ENCODE measurements around the gene CCDC12.

Gene CCDC12

DNA sequence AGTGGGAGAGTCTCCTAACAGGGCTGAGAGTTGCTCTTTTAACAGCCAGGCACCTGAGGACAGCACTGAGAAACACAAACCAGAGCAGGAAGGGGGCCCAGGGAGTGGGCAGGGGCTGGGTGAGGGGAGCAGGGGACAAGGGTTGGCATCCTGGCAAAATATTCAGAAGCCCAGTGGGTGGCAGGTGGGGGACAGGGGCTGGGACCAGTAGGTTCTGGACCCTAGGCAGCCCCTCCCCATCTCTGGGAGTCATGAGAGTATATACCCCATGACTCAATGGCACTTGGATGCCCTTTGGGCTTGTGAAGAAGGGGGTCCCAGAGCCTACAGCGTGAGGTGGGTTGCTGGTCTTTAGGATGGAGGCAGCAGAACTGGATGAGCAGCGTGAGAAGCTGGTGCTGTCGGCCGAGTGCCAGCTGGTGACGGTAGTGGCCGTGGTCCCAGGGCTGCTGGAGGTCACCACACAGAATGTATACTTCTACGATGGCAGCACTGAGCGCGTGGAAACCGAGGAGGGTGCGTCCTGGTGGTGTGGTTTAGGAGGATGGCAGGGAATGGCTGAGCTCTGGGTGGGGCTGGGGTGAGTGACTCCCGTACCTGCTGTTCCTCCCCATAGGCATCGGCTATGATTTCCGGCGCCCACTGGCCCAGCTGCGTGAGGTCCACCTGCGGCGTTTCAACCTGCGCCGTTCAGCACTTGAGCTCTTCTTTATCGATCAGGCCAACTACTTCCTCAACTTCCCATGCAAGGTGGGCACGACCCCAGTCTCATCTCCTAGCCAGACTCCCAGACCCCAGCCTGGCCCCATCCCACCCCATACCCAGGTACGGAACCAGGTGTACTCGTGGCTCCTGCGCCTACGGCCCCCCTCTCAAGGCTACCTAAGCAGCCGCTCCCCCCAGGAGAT lies 27.2 kb upstream of the CCDC12 start:
- no peak overlapping the region for H3K4me3 ChIP-seq (ENCODE audit: low read depth, low read length)
- TF ChIP-seq, protein P1, sequence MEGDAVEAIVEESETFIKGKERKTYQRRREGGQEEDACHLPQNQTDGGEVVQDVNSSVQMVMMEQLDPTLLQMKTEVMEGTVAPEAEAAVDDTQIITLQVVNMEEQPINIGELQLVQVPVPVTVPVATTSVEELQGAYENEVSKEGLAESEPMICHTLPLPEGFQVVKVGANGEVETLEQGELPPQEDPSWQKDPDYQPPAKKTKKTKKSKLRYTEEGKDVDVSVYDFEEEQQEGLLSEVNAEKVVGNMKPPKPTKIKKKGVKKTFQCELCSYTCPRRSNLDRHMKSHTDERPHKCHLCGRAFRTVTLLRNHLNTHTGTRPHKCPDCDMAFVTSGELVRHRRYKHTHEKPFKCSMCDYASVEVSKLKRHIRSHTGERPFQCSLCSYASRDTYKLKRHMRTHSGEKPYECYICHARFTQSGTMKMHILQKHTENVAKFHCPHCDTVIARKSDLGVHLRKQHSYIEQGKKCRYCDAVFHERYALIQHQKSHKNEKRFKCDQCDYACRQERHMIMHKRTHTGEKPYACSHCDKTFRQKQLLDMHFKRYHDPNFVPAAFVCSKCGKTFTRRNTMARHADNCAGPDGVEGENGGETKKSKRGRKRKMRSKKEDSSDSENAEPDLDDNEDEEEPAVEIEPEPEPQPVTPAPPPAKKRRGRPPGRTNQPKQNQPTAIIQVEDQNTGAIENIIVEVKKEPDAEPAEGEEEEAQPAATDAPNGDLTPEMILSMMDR (IDR thresholded peaks at IDR 0.05; ENCODE audit: borderline replicate concordance, insufficient read depth, low read depth, low read length): no peak

DNA sequence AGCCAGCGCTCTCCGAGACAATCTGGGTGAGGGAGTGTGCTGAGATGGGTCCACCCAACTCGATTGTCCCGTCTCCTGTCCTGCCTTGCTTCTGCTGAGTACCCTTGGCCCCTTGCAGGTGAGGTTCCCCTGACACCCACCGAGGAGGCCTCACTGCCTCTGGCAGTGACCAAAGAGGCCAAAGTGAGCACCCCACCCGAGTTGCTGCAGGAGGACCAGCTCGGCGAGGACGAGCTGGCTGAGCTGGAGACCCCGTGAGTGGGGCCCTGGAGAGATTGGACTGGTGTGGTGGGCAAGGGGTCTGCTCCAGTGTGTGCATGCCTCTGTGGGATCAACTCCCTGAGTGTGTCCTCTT lies 26.5 kb upstream of the CCDC12 start:
- no peak overlapping the region for H3K4me3 ChIP-seq (ENCODE audit: low read depth, low read length)
- TF ChIP-seq, protein P1 (IDR thresholded peaks at IDR 0.05; ENCODE audit: borderline replicate concordance, insufficient read depth, low read depth, low read length): no peak

DNA sequence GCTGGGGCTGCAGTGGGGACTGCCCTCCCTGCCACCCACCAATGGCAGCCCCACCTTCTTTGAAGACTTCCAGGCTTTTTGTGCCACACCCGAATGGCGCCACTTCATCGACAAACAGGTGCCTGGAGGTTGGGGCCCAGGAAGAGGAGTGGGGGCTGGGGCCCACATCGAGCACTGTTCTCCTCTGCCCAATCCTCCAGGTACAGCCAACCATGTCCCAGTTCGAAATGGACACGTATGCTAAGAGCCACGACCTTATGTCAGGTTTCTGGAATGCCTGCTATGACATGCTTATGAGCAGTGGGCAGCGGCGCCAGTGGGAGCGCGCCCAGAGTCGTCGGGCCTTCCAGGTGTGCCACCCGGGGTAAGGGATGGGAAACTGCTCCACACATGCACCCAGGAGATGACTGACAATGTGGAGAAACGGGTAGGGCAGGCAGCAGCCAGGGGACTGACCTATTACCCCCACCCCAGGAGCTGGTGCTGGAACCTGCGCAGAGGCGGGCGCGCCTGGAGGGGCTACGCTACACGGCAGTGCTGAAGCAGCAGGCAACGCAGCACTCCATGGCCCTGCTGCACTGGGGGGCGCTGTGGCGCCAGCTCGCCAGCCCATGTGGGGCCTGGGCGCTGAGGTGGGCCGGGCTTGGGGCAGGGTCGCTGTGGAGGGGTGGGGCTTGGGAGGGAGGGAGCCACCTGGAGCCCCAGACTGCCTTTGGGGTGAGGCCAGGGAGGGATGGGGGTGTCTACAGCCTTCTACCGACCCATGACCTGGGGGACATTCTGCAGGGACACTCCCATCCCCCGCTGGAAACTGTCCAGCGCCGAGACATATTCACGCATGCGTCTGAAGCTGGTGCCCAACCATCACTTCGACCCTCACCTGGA lies 25.9 kb upstream of the CCDC12 start:
- H3K4me3 ChIP-seq (ENCODE audit: low read depth, low read length): no peak overlapping the region
- TF ChIP-seq, protein P1 (IDR thresholded peaks at IDR 0.05; ENCODE audit: borderline replicate concordance, insufficient read depth, low read depth, low read length): no peak

DNA sequence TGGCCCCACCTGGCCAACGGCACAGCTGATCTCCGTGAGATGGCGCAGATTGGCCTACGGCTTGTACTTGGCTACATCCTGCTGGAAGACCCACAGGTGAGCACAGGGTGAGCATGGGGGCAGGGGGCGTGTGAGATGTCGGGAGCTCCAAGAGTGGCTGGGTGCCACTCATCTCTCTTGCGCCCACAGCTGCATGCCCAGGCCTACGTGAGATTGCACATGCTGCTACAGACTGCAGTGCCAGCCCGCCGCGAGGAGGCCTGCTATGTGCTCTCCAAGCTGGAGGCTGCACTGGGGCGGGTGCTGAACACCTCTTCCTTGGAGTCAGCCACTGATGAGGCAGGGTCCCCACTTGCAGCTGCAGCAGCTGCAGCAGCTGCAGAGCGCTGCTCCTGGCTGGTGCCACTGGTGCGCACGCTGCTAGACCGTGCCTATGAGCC lies 25.2 kb upstream of the CCDC12 start:
- TF ChIP-seq, protein P1 (IDR thresholded peaks at IDR 0.05; ENCODE audit: borderline replicate concordance, insufficient read depth, low read depth, low read length): no peak
- H3K4me3 ChIP-seq (ENCODE audit: low read depth, low read length): no peak overlapping the region

DNA sequence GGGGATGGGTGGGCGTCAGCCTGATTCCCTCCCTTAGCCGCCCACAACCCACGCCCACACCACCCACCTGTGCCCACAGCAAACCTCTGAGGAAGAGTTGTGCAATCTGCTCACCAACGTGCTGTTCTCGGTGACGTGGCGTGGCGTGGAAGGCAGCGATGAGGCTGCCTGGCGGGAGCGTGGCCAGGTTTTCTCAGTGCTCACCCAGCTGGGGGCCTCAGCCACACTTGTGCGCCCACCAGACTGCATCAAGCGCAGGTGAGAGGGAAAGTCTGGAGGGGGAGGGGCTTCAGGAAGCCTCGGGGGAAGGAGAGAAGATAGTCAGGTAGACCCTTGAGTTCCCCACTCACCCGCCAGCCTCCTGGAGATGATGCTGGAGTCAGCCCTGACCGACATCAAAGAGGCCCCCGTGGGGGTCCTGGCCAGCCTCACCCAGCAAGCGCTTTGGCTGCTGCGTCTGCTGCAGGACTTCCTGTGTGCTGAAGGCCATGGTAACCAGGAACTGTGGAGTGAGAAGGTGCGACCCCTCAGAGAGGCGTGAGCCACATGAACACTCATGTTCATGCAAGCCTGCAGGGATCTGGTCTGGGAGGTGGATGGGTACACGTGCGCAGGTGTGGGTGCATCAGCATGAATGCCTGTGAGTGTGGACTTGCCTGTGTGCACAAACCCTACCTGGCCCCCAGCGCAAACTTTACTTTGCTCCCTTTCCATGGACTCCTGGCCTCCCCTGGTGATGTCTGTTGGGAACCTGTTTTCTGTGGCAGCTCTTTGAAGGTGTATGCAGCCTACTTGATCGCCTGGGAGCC lies 24.6 kb upstream of the CCDC12 start:
- H3K4me3 ChIP-seq (ENCODE audit: low read depth, low read length): no peak overlapping the region
- TF ChIP-seq, protein P1 (IDR thresholded peaks at IDR 0.05; ENCODE audit: borderline replicate concordance, insufficient read depth, low read depth, low read length): no peak

DNA sequence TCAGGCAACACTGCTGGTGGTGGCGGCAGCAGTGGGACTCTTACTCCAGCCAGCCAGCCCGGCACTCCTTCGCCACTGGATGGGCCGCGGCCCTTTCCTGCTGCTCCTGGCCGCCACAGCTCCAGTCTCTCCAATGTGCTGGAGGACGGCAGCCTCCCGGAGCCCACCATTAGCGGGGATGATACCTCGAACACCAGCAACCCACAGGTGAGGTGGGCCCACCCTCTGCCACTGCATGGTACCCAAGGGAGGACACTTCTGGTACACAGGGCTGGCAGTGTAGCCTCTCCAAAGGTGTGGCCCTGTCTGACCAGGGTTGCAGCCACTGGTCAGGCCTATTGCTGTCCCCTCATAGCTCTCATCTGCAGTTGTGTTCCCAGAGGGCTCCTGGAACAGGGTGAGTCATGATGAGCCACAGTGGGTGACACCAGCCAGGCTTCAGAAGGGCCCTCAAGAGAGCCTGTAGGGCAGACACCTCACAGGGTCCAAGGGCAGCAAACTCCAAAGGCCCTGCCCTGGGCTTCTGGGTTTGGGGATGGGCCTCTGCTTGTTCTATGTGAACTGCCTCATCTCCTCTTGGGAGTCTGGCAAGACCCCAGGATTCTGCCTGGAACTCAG lies 23.8 kb upstream of the CCDC12 start:
- no peak overlapping the region for H3K4me3 ChIP-seq (ENCODE audit: low read depth, low read length)
- TF ChIP-seq, protein P1 (IDR thresholded peaks at IDR 0.05; ENCODE audit: borderline replicate concordance, insufficient read depth, low read depth, low read length): no peak

Measured in GM12875 (cell line).